Hepatocyte (in vitro differentiated cells): ENCODE results near the gene OSTN. TPM values are rescaled to one million over a fixed set of nuclear protein-coding genes. Genes with fewer than 3 reads are reported as not detected.

Experiments
- DNase-seq: peaks from one replicate; pipeline ENCODE4 v3.0.0-alpha.2; 2016; ENCODE audit warnings: low spot score
- H2AFZ ChIP-seq: fragments of 200-600 bp; sonication (generic); 2 replicates; pipeline ENCODE4 v1.6.0; 2016; ENCODE audit warnings: antibody characterized with exemption, mild to moderate bottlenecking
- H3K27ac ChIP-seq: fragments of 200-600 bp; sonication (generic); 2 replicates; pipeline ENCODE4 v1.5.1; 2016; ENCODE audit warnings: mild to moderate bottlenecking
- H3K27me3 ChIP-seq: fragments of 200-600 bp; sonication (generic); 2 replicates; pipeline ENCODE4 v1.6.1; 2016
- H3K36me3 ChIP-seq: fragments of 200-600 bp; sonication (generic); replicated peaks from 2 replicates; pipeline ENCODE4 v1.5.1; 2016; ENCODE audit warnings: low read depth; ENCODE audit not compliant: insufficient read depth
- H3K4me1 ChIP-seq: fragments of 200-600 bp; sonication (generic); 2 replicates; pipeline ENCODE4 v1.5.1; 2016; ENCODE audit warnings: mild to moderate bottlenecking, moderate library complexity; ENCODE audit not compliant: insufficient read depth
- H3K4me2 ChIP-seq: fragments of 200-600 bp; sonication (generic); 2 replicates; pipeline ENCODE4 v1.6.0; 2016
- H3K4me3 ChIP-seq: fragments of 200-600 bp; sonication (generic); 2 replicates; pipeline ENCODE4 v1.5.1; 2016; ENCODE audit warnings: mild to moderate bottlenecking
- H3K79me2 ChIP-seq: fragments of 200-600 bp; sonication (generic); 2 replicates; pipeline ENCODE4 v1.6.0; 2017; ENCODE audit warnings: mild to moderate bottlenecking
- H3K9me2 ChIP-seq: fragments of 200-600 bp; sonication (generic); replicated peaks from 2 replicates; pipeline ENCODE4 v1.6.0; 2017; ENCODE audit warnings: mild to moderate bottlenecking; ENCODE audit not compliant: insufficient read depth
- H3K9me3 ChIP-seq: fragments of 200-600 bp; sonication (generic); 2 replicates; pipeline ENCODE4 v1.5.1; 2016; ENCODE audit warnings: low read depth, mild to moderate bottlenecking
- H4K20me1 ChIP-seq: fragments of 200-600 bp; sonication (generic); 2 replicates; pipeline ENCODE4 v1.6.0; 2016; ENCODE audit warnings: mild to moderate bottlenecking; ENCODE audit not compliant: insufficient read depth, poor library complexity, severe bottlenecking
- CTCF ChIP-seq: fragments of 200-600 bp; sonication (generic); IDR thresholded peaks from 2 replicates; pipeline ENCODE4 v1.5.1; 2016; ENCODE audit warnings: antibody characterized with exemption, mild to moderate bottlenecking; ENCODE audit not compliant: poor library complexity
- EZH2 ChIP-seq: fragments of 200-600 bp; sonication (generic); IDR thresholded peaks from 2 replicates; pipeline ENCODE4 v1.6.1; 2016; ENCODE audit warnings: antibody characterized with exemption, mild to moderate bottlenecking, borderline replicate concordance
- EZH2phosphoT487 ChIP-seq: fragments of 200-600 bp; sonication (generic); IDR thresholded peaks from one replicate; pipeline ENCODE4 v1.6.1; 2018; ENCODE audit warnings: antibody characterized with exemption, mild to moderate bottlenecking, low read depth, moderate library complexity; ENCODE audit not compliant: unreplicated experiment, severe bottlenecking
- WGBS: methylation state at CpG from one replicate; pipeline ENCODE4 v1.1.6; 2016; ENCODE audit warnings: low lambda C conversion rate; ENCODE audit errors: missing lambda C conversion rate; 5-methylcytosine and 5-hydroxymethylcytosine counted together
- polyA plus RNA-seq: library from polyadenylated mRNA; unstranded; fragments of >200 nt; fragmentation: Nextera tagmentation; extraction: Ambion mirVana; gene quantifications from 2 replicates; pipeline ENCODE4 v1.2.1, GENCODE V29; 2016
- total RNA-seq: library from RNA; depleted of rRNA; stranded (reverse); fragments of >200 nt; gene quantifications from 2 replicates; pipeline ENCODE4 v1.2.3, GENCODE V29; 2014

Gene OSTN
- total and polyA plus RNA-seq, 2 experiments from 2014 or later = 1.4 to 17.4 TPM

DNA sequence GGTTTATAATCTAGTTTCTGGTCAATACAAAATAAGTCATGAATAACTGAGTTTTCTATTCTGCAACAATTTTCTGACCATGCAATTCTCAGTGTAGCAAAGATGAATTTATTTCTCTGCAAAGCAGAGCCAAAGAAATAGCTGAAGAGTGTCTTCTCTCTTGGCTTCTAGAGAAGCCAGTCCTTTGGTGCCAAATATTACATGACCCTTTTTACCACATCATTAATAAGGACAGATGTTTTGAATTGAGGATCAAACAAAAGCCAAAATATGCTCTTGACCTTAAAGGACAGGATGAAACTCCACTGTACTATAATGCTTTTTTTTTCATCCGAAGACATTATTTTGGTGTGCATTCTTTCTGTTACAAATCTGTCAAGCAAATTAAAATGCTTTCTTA lies 40.2 kb upstream of the OSTN start:
- Histone ChIP-seq H3K27me3 (no peaks in the 10 kb centered on the region), H3K79me2 (no peaks in the 10 kb centered on the region), H3K4me1 (no peaks in the 10 kb centered on the region), H3K27ac (no peak overlapping the region), H3K4me2 (no peak overlapping the region), H3K36me3 (no peaks in the 10 kb centered on the region), H4K20me1 (no peaks in the 10 kb centered on the region), H3K9me3 (peaks cover 8% of the 10 kb centered on the region), H2AFZ (no peak overlapping the region), H3K9me2 (no peaks in the 10 kb centered on the region), H3K4me3 (no peak overlapping the region)
- WGBS = 86% methylated on average over 1 of the region's 1 CpG
- DNase-seq = no peak
- TF ChIP-seq EZH2 (no peak), CTCF (no peak), EZH2phosphoT487 (no peak)

DNA sequence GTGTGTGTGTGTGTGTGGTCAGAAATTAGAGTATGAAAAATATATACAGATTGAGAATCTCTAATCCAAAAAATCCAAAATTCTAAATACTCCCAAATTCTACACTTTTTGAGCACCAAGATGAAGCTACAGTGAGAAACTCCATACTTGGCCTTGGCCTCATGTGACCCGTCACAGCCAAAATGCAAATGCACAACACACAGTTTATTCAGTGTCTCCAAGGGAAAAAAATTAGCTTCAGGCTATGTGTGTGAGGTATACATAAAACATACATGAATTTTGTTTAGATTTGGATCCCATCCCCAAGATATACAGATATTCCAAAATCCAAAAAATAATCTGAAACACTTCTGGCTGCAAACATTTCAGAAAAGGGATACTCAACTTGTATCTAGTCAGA lies 33.2 kb upstream of the OSTN start:
- no peaks in the 10 kb centered on the region for H3K9me2 ChIP-seq
- no peaks in the 10 kb centered on the region for H4K20me1 ChIP-seq
- no peaks in the 10 kb centered on the region for H3K4me1 ChIP-seq
- no peaks in the 10 kb centered on the region for H3K36me3 ChIP-seq
- no peak overlapping the region for H3K4me2 ChIP-seq
- no peak overlapping the region for H3K4me3 ChIP-seq
- no peaks in the 10 kb centered on the region for H3K9me3 ChIP-seq
- 93% methylated on average over 1 of the region's 1 CpG for whole genome bisulfite sequencing
- H2AFZ ChIP-seq = no peak overlapping the region
- TF ChIP-seq CTCF (no peak), EZH2phosphoT487 (no peak), EZH2 (no peak)
- H3K27me3 ChIP-seq = no peaks in the 10 kb centered on the region
- no peaks in the 10 kb centered on the region for H3K79me2 ChIP-seq
- no peak for DNase-seq
- no peak overlapping the region for H3K27ac ChIP-seq

- Histone ChIP-seq H3K9me3 (no peaks in the 10 kb centered on the region), H3K27me3 (no peaks in the 10 kb centered on the region), H3K27ac (no peak overlapping the region), H3K4me1 (no peaks in the 10 kb centered on the region), H3K4me2 (no peak overlapping the region), H3K9me2 (no peaks in the 10 kb centered on the region), H3K36me3 (no peaks in the 10 kb centered on the region), H3K79me2 (no peaks in the 10 kb centered on the region), H4K20me1 (no peaks in the 10 kb centered on the region), H3K4me3 (no peak overlapping the region), H2AFZ (no peak overlapping the region)
- TF ChIP-seq EZH2 (no peak), EZH2phosphoT487 (no peak), CTCF (no peak)
- 86% methylated on average over 3 of the region's 3 CpGs for WGBS
- no peak for DNase-seq
Observed at GRCh38 chr3:191166368-191166767, 32.7 kb upstream of the OSTN start.

- H3K9me3 ChIP-seq = no peaks in the 10 kb centered on the region
- no peaks in the 10 kb centered on the region for H3K4me1 ChIP-seq
- no peaks in the 10 kb centered on the region for H4K20me1 ChIP-seq
- H3K27ac ChIP-seq = no peak overlapping the region
- no peaks in the 10 kb centered on the region for H3K27me3 ChIP-seq
- no peaks in the 10 kb centered on the region for H3K9me2 ChIP-seq
- H3K4me2 ChIP-seq = no peak overlapping the region
- no peaks in the 10 kb centered on the region for H3K79me2 ChIP-seq
- no peak for TF ChIP-seq CTCF
- H2AFZ ChIP-seq = no peak overlapping the region
- H3K36me3 ChIP-seq = no peaks in the 10 kb centered on the region
- H3K4me3 ChIP-seq = no peak overlapping the region
- no peak for DNase-seq
Observed at GRCh38 chr3:191169566-191169965, 29.5 kb upstream of the OSTN start.
